Peyer's patch (tissue), 4 donors: ENCODE data around the gene CLDN14.

ENCODE experiments used
- POLR2A ChIP-seq, 2 donors: fragments of 450-650 bp; IDR thresholded peaks; one replicate each; pipeline ENCODE4 v1.5.1; 2017; ENCODE audit warnings: antibody characterized with exemption in 2 of 2, mild to moderate bottlenecking in 2 of 2, moderate library complexity in 2 of 2
- TF ChIP-seq, protein P1 (sequence below), 6 experiments: fragments of 450-650 bp in 4 of 6; fragments of 200-600 bp in 2 of 6; sonication (generic) in 1 of 6; IDR thresholded peaks; one replicate each; pipeline ENCODE4 v1.5.1; 2017 to 2019; ENCODE audit warnings: antibody characterized with exemption in 6 of 6, mild to moderate bottlenecking in 3 of 6, moderate library complexity in 1 of 6

DNA sequence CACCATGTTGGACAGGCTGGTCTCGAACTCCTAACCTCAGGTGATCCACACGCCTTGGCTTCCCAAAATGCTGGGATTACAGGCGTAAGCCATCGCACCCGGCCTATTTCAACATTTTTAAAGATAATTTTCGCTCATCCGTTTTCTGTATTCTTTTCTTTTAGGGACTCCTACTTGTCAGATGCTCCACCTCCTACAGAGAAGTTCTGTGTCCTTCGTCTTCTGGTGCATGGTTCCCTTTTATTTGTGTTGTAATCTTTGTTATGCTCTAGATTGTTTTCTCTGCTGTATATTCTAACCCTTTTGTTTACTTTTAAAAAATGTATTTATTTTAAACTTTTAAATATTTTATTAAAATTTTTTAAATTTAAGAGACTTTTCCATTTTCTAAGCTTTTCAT is 28.4 kb downstream of the CLDN14 start:
- TF ChIP-seq, protein P1, sequence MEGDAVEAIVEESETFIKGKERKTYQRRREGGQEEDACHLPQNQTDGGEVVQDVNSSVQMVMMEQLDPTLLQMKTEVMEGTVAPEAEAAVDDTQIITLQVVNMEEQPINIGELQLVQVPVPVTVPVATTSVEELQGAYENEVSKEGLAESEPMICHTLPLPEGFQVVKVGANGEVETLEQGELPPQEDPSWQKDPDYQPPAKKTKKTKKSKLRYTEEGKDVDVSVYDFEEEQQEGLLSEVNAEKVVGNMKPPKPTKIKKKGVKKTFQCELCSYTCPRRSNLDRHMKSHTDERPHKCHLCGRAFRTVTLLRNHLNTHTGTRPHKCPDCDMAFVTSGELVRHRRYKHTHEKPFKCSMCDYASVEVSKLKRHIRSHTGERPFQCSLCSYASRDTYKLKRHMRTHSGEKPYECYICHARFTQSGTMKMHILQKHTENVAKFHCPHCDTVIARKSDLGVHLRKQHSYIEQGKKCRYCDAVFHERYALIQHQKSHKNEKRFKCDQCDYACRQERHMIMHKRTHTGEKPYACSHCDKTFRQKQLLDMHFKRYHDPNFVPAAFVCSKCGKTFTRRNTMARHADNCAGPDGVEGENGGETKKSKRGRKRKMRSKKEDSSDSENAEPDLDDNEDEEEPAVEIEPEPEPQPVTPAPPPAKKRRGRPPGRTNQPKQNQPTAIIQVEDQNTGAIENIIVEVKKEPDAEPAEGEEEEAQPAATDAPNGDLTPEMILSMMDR (IDR thresholded peaks at IDR 0.05) = no peak
- no peak for TF ChIP-seq POLR2A (IDR thresholded peaks at IDR 0.05)
